MM.1S (cell line): ENCODE data around the gene SELENBP1.

ENCODE experiments used
- DNase-seq: peaks from one replicate; pipeline ENCODE4 v3.0.0-alpha.2; 2015
- H2AFZ ChIP-seq: fragments of 300-600 bp; sonication (generic); 2 replicates; pipeline ENCODE4 v1.6.0; 2016; ENCODE audit warnings: antibody characterized with exemption, low read length
- H3F3A ChIP-seq: fragments of 300-600 bp; sonication (generic); 2 replicates; pipeline ENCODE4 v1.6.1; 2016; ENCODE audit warnings: mild to moderate bottlenecking, antibody characterized with exemption, low read length, moderate library complexity, mixed read lengths; ENCODE audit not compliant: insufficient read depth
- H3K27ac ChIP-seq: fragments of 300-600 bp; sonication (generic); 2 replicates; pipeline ENCODE4 v1.5.1; 2016; ENCODE audit warnings: mild to moderate bottlenecking, low read length
- H3K27me3 ChIP-seq: fragments of 300-600 bp; sonication (generic); replicated peaks from 2 replicates; pipeline ENCODE4 v1.6.0; 2016; ENCODE audit warnings: low read length; ENCODE audit not compliant: insufficient read depth
- H3K36me3 ChIP-seq: fragments of 300-600 bp; sonication (generic); replicated peaks from 2 replicates; pipeline ENCODE4 v1.6.1; 2016; ENCODE audit warnings: mild to moderate bottlenecking, low read length, mixed read lengths; ENCODE audit not compliant: insufficient read depth
- H3K4me1 ChIP-seq: fragments of 300-600 bp; sonication (generic); 2 replicates; pipeline ENCODE4 v1.6.1; 2016; ENCODE audit warnings: low read length, mixed read lengths
- H3K4me2 ChIP-seq: fragments of 300-600 bp; sonication (generic); 2 replicates; pipeline ENCODE4 v1.6.0; 2016; ENCODE audit warnings: low read depth, low read length
- H3K4me3 ChIP-seq: fragments of 300-600 bp; sonication (generic); 2 replicates; pipeline ENCODE4 v1.5.1; 2016; ENCODE audit warnings: low read length, mixed read lengths
- H3K79me2 ChIP-seq: fragments of 300-600 bp; sonication (generic); 2 replicates; pipeline ENCODE4 v1.6.1; 2016; ENCODE audit warnings: mixed run types, low read length, mixed read lengths
- H3K9ac ChIP-seq: fragments of 300-600 bp; sonication (generic); 2 replicates; pipeline ENCODE4 v1.6.1; 2016; ENCODE audit warnings: low read length, mixed read lengths
- H3K9me2 ChIP-seq: fragments of 300-600 bp; sonication (generic); replicated peaks from 2 replicates; pipeline ENCODE4 v1.6.1; 2016; ENCODE audit warnings: mild to moderate bottlenecking, low read length, mixed read lengths; ENCODE audit not compliant: insufficient read depth
- H3K9me3 ChIP-seq: fragments of 300-600 bp; sonication (generic); replicated peaks from 2 replicates; pipeline ENCODE4 v1.6.1; 2016; ENCODE audit warnings: mild to moderate bottlenecking, low read length, mixed read lengths; ENCODE audit not compliant: insufficient read depth
- H4K20me1 ChIP-seq: fragments of 300-600 bp; sonication (generic); 2 replicates; pipeline ENCODE4 v1.6.1; 2016; ENCODE audit warnings: mild to moderate bottlenecking, low read length, moderate library complexity, mixed read lengths; ENCODE audit not compliant: insufficient read depth
- CTCF ChIP-seq: fragments of 300-600 bp; sonication (generic); IDR thresholded peaks from 2 replicates; pipeline ENCODE4 v1.5.1; 2016; ENCODE audit warnings: antibody characterized with exemption, low read length, mixed read lengths
- EZH2 ChIP-seq: fragments of 300-600 bp; sonication (generic); optimal IDR thresholded peaks from 2 replicates; pipeline ENCODE3; 2017; ENCODE audit warnings: low read depth, mild to moderate bottlenecking, antibody characterized with exemption, low read length, mixed read lengths
- EZH2phosphoT487 ChIP-seq: fragments of 300-600 bp; sonication (generic); IDR thresholded peaks from 2 replicates; pipeline ENCODE4 v1.6.1; 2018; ENCODE audit warnings: antibody characterized with exemption, low read length

The SELENBP1 gene

GRCh38 chr1:151346769-151347522 lies 25.6 kb downstream of the SELENBP1 start, which contains the start of gene RFX5:
TSS of gene RFX5 (minus strand) at chr1:151347252. CDS start at chr1:151346320, 932 bp downstream.
- peak within 1 kb of the TSS; percentile 89 for H2AFZ ChIP-seq
- H4K20me1 ChIP-seq = no peaks in the 10 kb centered on the region
- peak; percentile 100 for DNase-seq
- peak within 1 kb of the TSS; percentile 81 for H3K9ac ChIP-seq
- H3K27me3 ChIP-seq = no peaks in the 10 kb centered on the region
- H3K27ac ChIP-seq = peak within 1 kb of the TSS; percentile 78
- peak within 1 kb of the TSS; percentile 83 for H3K4me2 ChIP-seq
- H3K4me1 ChIP-seq = peaks cover 16% of the 10 kb centered on the region
- no peaks in the 10 kb centered on the region for H3K9me2 ChIP-seq
- H3K36me3 ChIP-seq = peaks cover 3% of the 10 kb centered on the region
- no peak for TF ChIP-seq CTCF
- no peak for TF ChIP-seq EZH2phosphoT487
- TF ChIP-seq EZH2 = no peak
- H3K9me3 ChIP-seq = no peaks in the 10 kb centered on the region
- H3K4me3 ChIP-seq = peak within 1 kb of the TSS; percentile 84
- H3K79me2 ChIP-seq = peaks cover 17% of the 10 kb centered on the region
- peaks cover 13% of the 10 kb centered on the region for H3F3A ChIP-seq

DNA sequence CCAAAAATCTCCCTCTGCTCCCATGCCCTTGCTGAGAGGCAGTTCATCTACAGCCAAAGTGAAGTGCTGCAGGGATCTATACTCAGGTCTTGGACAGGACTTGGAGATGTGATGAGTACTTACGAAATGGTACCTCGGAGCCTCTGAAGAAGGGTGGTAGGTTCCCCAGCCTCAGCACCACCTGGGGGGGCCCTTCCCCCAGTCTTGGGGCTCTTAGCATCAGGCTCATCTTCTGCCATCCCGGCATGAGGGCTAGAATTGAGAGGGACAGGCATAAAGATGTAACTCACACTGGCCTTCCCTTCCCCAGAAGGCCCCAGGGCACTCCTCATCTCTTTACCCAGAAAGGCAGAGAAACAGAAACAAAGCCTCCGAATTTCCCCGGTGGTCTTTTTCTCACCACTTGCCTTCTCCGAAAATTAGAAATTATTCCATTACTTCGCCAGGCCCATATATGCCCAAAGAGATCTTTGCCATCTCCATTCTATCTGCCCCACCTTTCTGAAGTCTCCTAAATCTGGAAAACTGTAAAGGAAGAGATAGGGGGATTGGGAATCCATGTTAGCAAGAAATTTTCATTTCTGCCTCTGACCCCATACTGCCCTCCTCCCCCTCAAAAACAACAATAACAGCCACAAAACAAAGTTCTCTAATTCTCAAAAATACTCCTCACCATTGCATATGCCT lies 26.3 kb downstream of the SELENBP1 start:
- Histone ChIP-seq H3K36me3 (peaks cover 3% of the 10 kb centered on the region), H3K9me3 (no peaks in the 10 kb centered on the region), H3K9me2 (no peaks in the 10 kb centered on the region), H3K4me3 (peak overlapping the region; percentile 84), H3K9ac (peak overlapping the region; percentile 81), H4K20me1 (no peaks in the 10 kb centered on the region), H3F3A (peaks cover 20% of the 10 kb centered on the region), H2AFZ (peak overlapping the region; percentile 58), H3K27me3 (no peaks in the 10 kb centered on the region), H3K79me2 (peaks cover 17% of the 10 kb centered on the region), H3K4me2 (peak overlapping the region; percentile 82), H3K27ac (peak overlapping the region; percentile 78), H3K4me1 (peaks cover 16% of the 10 kb centered on the region)
- TF ChIP-seq EZH2 (no peak), CTCF (no peak), EZH2phosphoT487 (no peak)
- DNase-seq = no peak

- Histone ChIP-seq H3K79me2 (peaks cover 17% of the 10 kb centered on the region), H3K4me2 (no peak overlapping the region), H3K27me3 (no peaks in the 10 kb centered on the region), H3K9ac (no peak overlapping the region), H3K9me3 (no peaks in the 10 kb centered on the region), H4K20me1 (no peaks in the 10 kb centered on the region), H3K36me3 (peaks cover 3% of the 10 kb centered on the region), H3K9me2 (no peaks in the 10 kb centered on the region), H2AFZ (no peak overlapping the region), H3F3A (peaks cover 24% of the 10 kb centered on the region), H3K27ac (no peak overlapping the region), H3K4me3 (no peak overlapping the region), H3K4me1 (peaks cover 16% of the 10 kb centered on the region)
- no peak for DNase-seq
- TF ChIP-seq EZH2 = no peak
- TF ChIP-seq CTCF = no peak
- no peak for TF ChIP-seq EZH2phosphoT487
These were observed 28.2 kb downstream of the SELENBP1 start for GRCh38 chr1:151344291-151344690.
